HG02981 (cell line): ENCODE measurements around the gene LRP10.
"Not testable (repeated sequence)": the region's sequence is repeated elsewhere in the genome, so short reads cannot be mapped to it uniquely, and the experiment has no call there.

Experiments used
- ATAC-seq: cut with Tn5 transposase; IDR thresholded peaks from one replicate; pipeline ENCODE4 v1.9.1; 2021; ENCODE audit warnings: mild to moderate bottlenecking, moderate library complexity; ENCODE audit not compliant: unreplicated experiment

The LRP10 gene

DNA sequence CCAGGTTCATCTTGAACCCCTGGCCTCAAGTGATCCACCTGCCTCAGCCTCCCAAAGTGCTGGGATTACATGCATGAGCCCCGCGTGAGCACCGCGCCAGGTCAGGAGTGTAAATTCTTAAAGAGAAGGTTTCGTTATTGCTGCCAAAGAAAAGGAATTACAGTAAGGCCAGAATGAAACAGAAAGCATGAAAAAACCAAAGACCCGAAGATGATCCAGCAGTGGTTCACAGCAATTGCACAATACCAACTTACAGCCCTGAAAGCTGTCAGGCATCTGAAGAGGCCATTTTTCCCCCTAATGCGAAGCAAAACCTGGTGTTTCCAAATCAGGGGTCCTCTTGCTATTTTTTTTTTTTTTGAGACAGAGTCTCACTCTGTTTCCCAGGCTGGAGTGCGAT lies 37.1 kb downstream of the LRP10 start:
- ATAC-seq, result no peak

GRCh38 chr14:22910916-22911315 lies 39.4 kb downstream of the LRP10 start:
- no peak for ATAC-seq

DNA sequence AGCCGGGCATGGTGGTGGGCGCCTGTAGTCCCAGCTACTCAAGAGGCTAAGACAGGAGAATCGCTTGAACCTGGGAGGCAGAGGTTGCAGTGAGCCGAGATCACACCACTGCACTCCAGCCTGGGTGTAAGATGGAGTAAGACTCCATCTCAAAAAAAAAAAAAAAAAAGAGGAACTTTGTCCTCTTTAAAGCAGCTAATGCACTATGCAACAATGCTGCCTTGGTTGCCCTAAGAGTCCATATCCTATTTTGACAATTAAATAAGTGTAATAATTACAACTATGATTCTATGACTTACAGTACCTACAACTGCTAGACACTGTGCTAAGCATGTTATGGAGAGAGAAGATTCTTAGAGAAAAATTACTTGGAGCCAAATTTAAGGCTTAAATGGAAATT lies 43.3 kb downstream of the LRP10 start:
- ATAC-seq, result not testable (repeated sequence)

GRCh38 chr14:22915886-22916521 lies 44.5 kb downstream of the LRP10 start:
- no peak for ATAC-seq

GRCh38 chr14:22918804-22919600 lies 47.5 kb downstream of the LRP10 start, which contains the start of gene RBM23:
Gene RBM23 (minus strand): TSS chr14:22919149.
- peak; percentile 94 for ATAC-seq

- ATAC-seq, result no peak
These were observed 48.0 kb downstream of the LRP10 start for GRCh38 chr14:22919601-22919921.

DNA sequence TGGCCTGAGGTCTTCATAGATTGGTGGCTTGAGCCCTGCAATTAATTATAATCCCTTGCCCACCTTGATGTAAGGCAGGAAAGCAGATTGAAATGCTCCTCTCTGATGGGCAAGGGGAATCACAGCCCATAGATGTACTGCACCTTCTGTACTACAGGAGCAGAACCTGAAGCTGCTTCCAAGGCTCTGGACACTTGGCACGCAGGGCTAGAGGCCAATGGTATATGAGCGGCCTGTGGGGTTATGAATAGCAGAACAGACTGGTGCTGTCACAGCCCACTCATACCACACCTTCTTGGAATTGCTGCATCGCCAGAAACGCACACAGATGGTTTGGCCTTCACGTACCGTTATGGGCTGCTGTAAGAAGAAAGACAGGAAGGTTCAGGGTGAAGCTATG lies 49.2 kb downstream of the LRP10 start:
- ATAC-seq, result no peak

- ATAC-seq, result no peak
These were observed 50.8 kb downstream of the LRP10 start for GRCh38 chr14:22922294-22922693.

GRCh38 chr14:22923746-22924145 lies 52.2 kb downstream of the LRP10 start:
- ATAC-seq, result no peak

DNA sequence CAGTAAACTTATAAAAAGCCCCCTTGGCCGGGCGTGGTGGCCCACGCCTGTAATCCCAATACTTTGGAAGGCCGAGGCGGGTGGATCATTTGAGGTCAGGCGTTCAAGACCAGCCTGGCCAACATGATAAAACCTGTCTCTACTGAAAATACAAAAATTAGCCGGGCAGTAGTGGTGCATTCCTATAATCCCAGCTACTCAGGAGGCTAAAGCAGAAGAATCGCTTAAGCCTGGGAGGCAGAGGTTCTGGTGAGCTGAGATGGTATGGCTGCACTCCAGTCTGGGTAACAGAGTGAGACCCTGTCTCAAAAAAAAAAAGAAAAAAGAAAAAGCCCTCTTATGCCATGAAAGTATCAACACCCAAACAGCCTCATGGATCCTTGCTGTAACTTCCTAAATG lies 54.0 kb downstream of the LRP10 start:
- no peak for ATAC-seq

- no peak for ATAC-seq
These were observed 54.8 kb downstream of the LRP10 start for GRCh38 chr14:22926316-22926715.

- no peak for ATAC-seq
These were observed 56.9 kb downstream of the LRP10 start for GRCh38 chr14:22928237-22929103.

DNA sequence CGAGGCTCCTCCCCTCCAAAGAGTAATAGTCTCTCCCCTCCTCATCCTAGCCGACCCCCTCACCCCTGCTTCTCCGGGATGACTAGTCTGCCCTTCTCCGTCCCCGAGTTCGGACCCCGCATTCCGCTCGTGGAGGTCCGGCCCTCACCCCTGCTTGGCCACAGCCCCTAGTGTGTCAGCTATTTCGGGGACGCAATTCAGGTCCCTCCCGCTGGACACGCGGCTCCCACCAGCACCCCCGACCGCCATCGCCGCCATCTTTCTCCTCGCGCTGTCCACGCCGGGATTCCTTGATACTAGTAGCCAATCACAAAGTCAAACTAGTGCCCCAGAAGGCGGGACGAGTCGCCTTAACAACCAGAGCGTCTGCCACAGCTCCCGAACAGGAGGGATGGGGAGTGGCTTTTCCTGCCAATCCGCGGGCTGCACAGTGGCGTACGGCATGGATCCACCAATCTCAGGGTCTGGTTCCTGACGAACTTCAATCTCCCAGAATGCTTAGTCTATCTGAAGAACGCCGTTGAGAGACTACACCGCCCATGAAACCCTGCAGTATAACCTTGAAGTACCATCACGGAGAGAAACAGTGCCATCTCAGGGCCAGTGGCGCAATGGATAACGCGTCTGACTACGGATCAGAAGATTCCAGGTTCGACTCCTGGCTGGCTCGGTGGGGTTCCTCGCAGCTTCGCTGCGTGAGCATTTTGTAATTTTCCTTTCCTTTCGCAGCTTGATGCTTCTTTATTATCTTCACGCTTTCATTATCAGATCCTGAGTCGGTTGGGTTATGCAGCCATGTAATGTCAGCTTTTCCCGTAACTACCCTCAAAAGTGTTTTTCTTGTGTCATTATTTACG lies 57.8 kb downstream of the LRP10 start, which contains the start of gene PRMT5:
PRMT5 (minus strand) TSS at position 273 of the 857 bp plus-strand sequence; CDS start at position 258, 15 bp downstream.
- ATAC-seq, result peak; percentile 87

- peak; percentile 3 for ATAC-seq
These were observed 58.4 kb downstream of the LRP10 start for GRCh38 chr14:22929961-22930364.
